A673 (cell line): ENCODE measurements around the gene CNIH1. TPM values are rescaled to one million over a fixed set of nuclear protein-coding genes. Genes with fewer than 3 reads are reported as not detected.

Experiments
- BruUV-seq: library from RNA; stranded (reverse); fragments of 400-500 nt; replicated peaks from 2 replicates; lab custom pipeline; 2021; lab: Mats Ljungman, UMichigan
- CTCF ChIA-PET: fragments of 300-600 bp; sonication (Branson Sonifier 250); formaldehyde crosslinking; loops from one replicate; lab custom pipeline; 2022; ENCODE audit warnings: antibody characterized with exemption; lab: Charles Lee
- POLR2A ChIA-PET: fragments of 300-600 bp; sonication (Branson Sonifier 250); formaldehyde crosslinking; loops from one replicate; lab custom pipeline; 2022; ENCODE audit warnings: antibody characterized with exemption; ENCODE audit not compliant: low non-redundant PET; lab: Charles Lee
- DNase-seq: peaks from one replicate; pipeline ENCODE4 v3.0.0-alpha.2; 2015; ENCODE audit warnings: low spot score
- H3K27ac ChIP-seq: fragments of 200-600 bp; sonication (generic); 2 replicates; pipeline ENCODE4 v1.5.1; 2016; ENCODE audit warnings: mixed run types, low read depth, mild to moderate bottlenecking, mixed read lengths, antibody characterized with exemption, low read length; ENCODE audit not compliant: poor library complexity, severe bottlenecking
- H3K27me3 ChIP-seq: fragments of 200-600 bp; sonication (generic); replicated peaks from 2 replicates; pipeline ENCODE4 v1.6.1; 2017; ENCODE audit warnings: mixed run types, low read depth, mild to moderate bottlenecking, mixed read lengths, antibody characterized with exemption, low read length; ENCODE audit not compliant: insufficient read depth, poor library complexity
- H3K36me3 ChIP-seq: fragments of 200-600 bp; sonication (generic); 2 replicates; pipeline ENCODE4 v1.6.1; 2016; ENCODE audit warnings: mixed run types, mild to moderate bottlenecking, mixed read lengths, antibody characterized with exemption, low read length; ENCODE audit not compliant: insufficient read depth, poor library complexity, severe bottlenecking
- H3K4me1 ChIP-seq: fragments of 200-600 bp; sonication (generic); 2 replicates; pipeline ENCODE4 v1.6.1; 2017; ENCODE audit warnings: mixed run types, mild to moderate bottlenecking, mixed read lengths, antibody characterized with exemption, low read length; ENCODE audit not compliant: insufficient read depth, poor library complexity, severe bottlenecking
- H3K4me3 ChIP-seq: fragments of 200-600 bp; sonication (generic); 2 replicates; pipeline ENCODE4 v1.5.1; 2016; ENCODE audit warnings: low read depth, mixed run types, mild to moderate bottlenecking, mixed read lengths, low read length; ENCODE audit not compliant: poor library complexity, severe bottlenecking
- H3K9me3 ChIP-seq: fragments of 200-600 bp; sonication (generic); 2 replicates; pipeline ENCODE4 v1.6.1; 2016; ENCODE audit warnings: mixed run types, low read depth, mild to moderate bottlenecking, mixed read lengths, antibody characterized with exemption, low read length; ENCODE audit not compliant: poor library complexity, severe bottlenecking
- EZH2 ChIP-seq: fragments of 200-600 bp; sonication (generic); IDR thresholded peaks from 2 replicates; pipeline ENCODE4 v1.6.1; 2017; ENCODE audit warnings: borderline replicate concordance, low read depth, mild to moderate bottlenecking, mixed read lengths, antibody characterized with exemption, low read length; ENCODE audit not compliant: poor library complexity, severe bottlenecking
- intact Hi-C: fragments of 100-400 bp; cut with micrococcal nuclease; formaldehyde crosslinking; loops from one replicate; pipeline ENCODE4 v1.10.0; 2022; ENCODE audit not compliant: unreplicated experiment
- total RNA-seq: library from RNA; stranded (reverse); gene quantifications from 2 replicates; pipeline ENCODE4 v1.2.3, GENCODE V29; 2021
- TF ChIP-seq, protein P1 (sequence below): fragments of 300-800, 200-600 bp; sonication (generic); conservative IDR thresholded peaks from 2 replicates; pipeline ENCODE4 v1.5.1; 2017; ENCODE audit warnings: low read depth, mild to moderate bottlenecking, antibody characterized with exemption, low read length, moderate library complexity, mixed read lengths

Gene CNIH1
- total RNA-seq, 1 experiment from 2014 or later = 170 TPM

- Histone ChIP-seq H3K9me3 (no peaks in the 10 kb centered on the region), H3K4me1 (peaks cover 49% of the 10 kb centered on the region), H3K27ac (no peak overlapping the region), H3K4me3 (no peak overlapping the region), H3K27me3 (no peaks in the 10 kb centered on the region), H3K36me3 (peaks cover 22% of the 10 kb centered on the region)
- intact Hi-C loops = no loop called here
- ChIA-PET POLR2A (no interaction called here), CTCF (interaction anchor here (0.8 kb wide), 1 partner anchor 15 kb away, joined by 4 read pairs; no protein-coding TSS in a partner anchor)
- no peak for TF ChIP-seq EZH2
- TF ChIP-seq, protein P1, sequence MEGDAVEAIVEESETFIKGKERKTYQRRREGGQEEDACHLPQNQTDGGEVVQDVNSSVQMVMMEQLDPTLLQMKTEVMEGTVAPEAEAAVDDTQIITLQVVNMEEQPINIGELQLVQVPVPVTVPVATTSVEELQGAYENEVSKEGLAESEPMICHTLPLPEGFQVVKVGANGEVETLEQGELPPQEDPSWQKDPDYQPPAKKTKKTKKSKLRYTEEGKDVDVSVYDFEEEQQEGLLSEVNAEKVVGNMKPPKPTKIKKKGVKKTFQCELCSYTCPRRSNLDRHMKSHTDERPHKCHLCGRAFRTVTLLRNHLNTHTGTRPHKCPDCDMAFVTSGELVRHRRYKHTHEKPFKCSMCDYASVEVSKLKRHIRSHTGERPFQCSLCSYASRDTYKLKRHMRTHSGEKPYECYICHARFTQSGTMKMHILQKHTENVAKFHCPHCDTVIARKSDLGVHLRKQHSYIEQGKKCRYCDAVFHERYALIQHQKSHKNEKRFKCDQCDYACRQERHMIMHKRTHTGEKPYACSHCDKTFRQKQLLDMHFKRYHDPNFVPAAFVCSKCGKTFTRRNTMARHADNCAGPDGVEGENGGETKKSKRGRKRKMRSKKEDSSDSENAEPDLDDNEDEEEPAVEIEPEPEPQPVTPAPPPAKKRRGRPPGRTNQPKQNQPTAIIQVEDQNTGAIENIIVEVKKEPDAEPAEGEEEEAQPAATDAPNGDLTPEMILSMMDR = no peak
- no TSS peak for BruUV-seq
- DNase-seq = peak; percentile 14
Observed at GRCh38 chr14:54435500-54435981, 5.6 kb downstream of the CNIH1 start.

GRCh38 chr14:54428527-54428926, 12.6 kb downstream of the CNIH1 start:
- H3K27ac ChIP-seq = no peak overlapping the region
- no peaks in the 10 kb centered on the region for H3K9me3 ChIP-seq
- BruUV-seq = no TSS peak
- H3K27me3 ChIP-seq = no peaks in the 10 kb centered on the region
- no peak for DNase-seq
- POLR2A ChIA-PET = no interaction called here
- TF ChIP-seq EZH2 = no peak
- TF ChIP-seq, protein P1 = no peak
- peaks cover 61% of the 10 kb centered on the region for H3K36me3 ChIP-seq
- H3K4me1 ChIP-seq = no peaks in the 10 kb centered on the region
- intact Hi-C loops = no loop called here
- CTCF ChIA-PET = no interaction called here
- no peak overlapping the region for H3K4me3 ChIP-seq

- no peak for DNase-seq
- Histone ChIP-seq H3K27ac (no peak overlapping the region), H3K4me3 (no peak overlapping the region), H3K36me3 (peaks cover 61% of the 10 kb centered on the region), H3K27me3 (no peaks in the 10 kb centered on the region), H3K9me3 (no peaks in the 10 kb centered on the region), H3K4me1 (no peaks in the 10 kb centered on the region)
- ChIA-PET CTCF (no interaction called here), POLR2A (no interaction called here)
- intact Hi-C loops = no loop called here
- BruUV-seq = no TSS peak
- TF ChIP-seq, protein P1 = no peak
- TF ChIP-seq EZH2 = no peak
Observed at GRCh38 chr14:54427871-54428270, 13.3 kb downstream of the CNIH1 start.
